GM10266 (cell line): ENCODE measurements around the gene ESYT2.
A peak's percentile ranks its signal among the peaks of the same experiment; 100 is the strongest.

Experiments used
- DNase-seq: peaks from one replicate; pipeline ENCODE4 v3.0.0; 2012; ENCODE audit errors: extremely low spot score
- CTCF ChIP-seq: IDR thresholded peaks from 2 replicates; pipeline ENCODE4 v1.5.1; 2012; ENCODE audit warnings: mild to moderate bottlenecking, low read depth; ENCODE audit not compliant: control insufficient read depth, insufficient read depth; ENCODE audit errors: missing control alignments

Gene ESYT2

GRCh38 chr7:158865977-158866376 is 36.7 kb upstream of the ESYT2 start:
- no peak for DNase-seq
- TF ChIP-seq CTCF, result no peak

DNA sequence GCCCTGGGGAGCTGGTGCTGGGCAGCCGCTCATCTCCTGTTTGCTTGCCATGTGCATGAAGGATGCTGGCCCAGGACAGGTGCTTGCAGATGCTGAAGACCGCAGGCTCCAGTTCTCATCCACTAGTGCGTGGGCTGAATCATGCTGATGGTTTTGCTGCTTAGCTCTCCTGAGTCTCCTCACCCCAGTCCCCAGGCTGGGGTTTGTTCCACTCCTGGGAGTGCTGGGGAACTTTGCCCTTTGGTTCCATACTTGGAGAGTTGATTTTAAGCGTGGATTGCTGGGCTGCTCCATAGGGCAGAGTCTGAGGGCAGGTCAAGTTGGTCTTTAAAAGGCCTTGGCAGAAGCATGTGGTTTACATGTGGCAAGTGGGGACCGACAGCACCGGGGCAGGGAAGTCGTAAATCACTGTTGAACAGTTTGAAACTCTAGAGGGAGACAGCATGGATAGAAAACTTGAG is 36.2 kb upstream of the ESYT2 start:
- DNase-seq, result no peak
- no peak for TF ChIP-seq CTCF

GRCh38 chr7:158864833-158865232 is 35.5 kb upstream of the ESYT2 start:
- DNase-seq, result no peak
- no peak for TF ChIP-seq CTCF

DNA sequence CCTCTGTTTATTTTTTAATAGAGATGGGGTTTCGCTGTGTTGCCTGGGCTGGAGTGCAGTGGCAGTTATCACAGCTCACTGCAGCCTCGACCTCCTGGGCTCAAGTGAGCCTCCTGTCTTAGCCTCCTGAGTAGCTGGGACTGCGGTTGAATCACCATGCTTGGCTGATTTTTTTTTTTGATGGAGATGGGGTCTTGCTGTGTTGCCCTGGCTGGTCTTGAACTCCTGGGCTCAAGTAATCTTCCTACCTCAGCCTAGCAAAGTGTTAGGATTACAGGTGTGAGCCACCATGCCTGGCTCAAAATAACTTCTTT is 35.2 kb upstream of the ESYT2 start:
- DNase-seq, result no peak
- TF ChIP-seq CTCF, result no peak

- peak; percentile 72 for DNase-seq
- no peak for TF ChIP-seq CTCF
These were observed 34.5 kb upstream of the ESYT2 start for GRCh38 chr7:158863611-158864506.

GRCh38 chr7:158862985-158863610 is 33.8 kb upstream of the ESYT2 start:
- DNase-seq, result peak; percentile 68

DNA sequence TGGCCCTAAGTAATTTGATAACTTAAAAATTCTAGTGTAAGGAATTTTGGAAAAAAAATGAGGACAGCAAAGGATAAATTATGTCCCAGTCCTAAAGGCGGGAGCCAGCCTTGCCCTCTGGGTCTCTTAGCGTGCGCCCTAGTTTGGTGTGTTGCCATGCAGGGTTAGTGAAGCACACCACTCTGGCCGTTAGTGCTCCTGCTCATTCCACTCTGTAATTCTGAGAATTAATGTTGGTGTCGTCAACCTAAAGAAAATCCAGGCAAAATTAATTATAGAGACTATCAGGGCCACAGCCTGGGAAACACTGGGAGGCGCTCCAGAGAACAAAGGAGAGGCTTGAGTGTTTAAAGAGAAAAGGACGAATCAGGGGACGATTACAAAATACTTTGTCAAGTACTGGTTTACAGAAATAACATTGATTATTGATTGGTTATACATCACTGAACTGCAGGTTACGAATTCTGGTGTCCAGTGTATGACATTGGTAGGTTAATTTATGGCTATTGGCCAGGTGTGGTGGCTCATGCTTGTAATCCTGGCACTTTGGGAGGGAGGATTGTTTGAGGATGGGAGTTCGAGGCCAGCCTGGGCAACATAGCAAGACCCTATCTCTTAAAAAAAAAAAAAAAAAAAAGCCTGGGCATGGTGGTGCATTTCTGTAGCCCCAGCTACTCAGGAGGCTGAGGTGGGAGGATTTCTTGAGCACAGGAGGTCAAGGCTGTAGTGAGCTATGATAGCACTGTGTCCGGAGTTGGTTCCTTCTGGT is 32.8 kb upstream of the ESYT2 start:
- no peak for DNase-seq
- no peak for TF ChIP-seq CTCF
